DND-41 (cell line): ENCODE measurements around the gene FCN2.

ENCODE experiments used
- ATAC-seq: fragments of 200-7000 bp; cut with Tn5 transposase; 3 replicates; pipeline ENCODE4 v1.9.1; 2021; ENCODE audit warnings: low read depth; ENCODE audit not compliant: insufficient read depth
- DNase-seq: peaks from one replicate; pipeline ENCODE4 v3.0.0-alpha.2; 2020
- H2AFZ ChIP-seq: 2 replicates; pipeline ENCODE4 v1.6.0; 2012; ENCODE audit warnings: low read depth, low read length
- H3K27ac ChIP-seq: 2 replicates; pipeline ENCODE4 v1.5.1; 2012; ENCODE audit warnings: low read length, inconsistent platforms
- H3K27me3 ChIP-seq: fragments of 200-600 bp; sonication (generic); 2 replicates; pipeline ENCODE4 v1.6.0; 2012; ENCODE audit warnings: low read length, mild to moderate bottlenecking, inconsistent platforms; ENCODE audit not compliant: insufficient read depth, poor library complexity
- H3K36me3 ChIP-seq: 2 replicates; pipeline ENCODE4 v1.5.1; 2012; ENCODE audit warnings: low read length, inconsistent platforms; ENCODE audit not compliant: insufficient read depth
- H3K4me1 ChIP-seq: 2 replicates; pipeline ENCODE4 v1.5.1; 2012; ENCODE audit warnings: mild to moderate bottlenecking, low read length; ENCODE audit not compliant: insufficient read depth
- H3K4me2 ChIP-seq: 2 replicates; pipeline ENCODE4 v1.6.0; 2012; ENCODE audit warnings: mild to moderate bottlenecking, moderate library complexity, low read length, inconsistent platforms; ENCODE audit not compliant: insufficient read depth
- H3K4me3 ChIP-seq, 2 experiments: fragments of 200-600 bp in 1 of 2; shearing (Covaris generic) in 1 of 2; 2 replicates each; pipeline ENCODE4 v1.5.1; 2012 to 2016; ENCODE audit warnings: inconsistent platforms in 2 of 2, low read length in 2 of 2, mild to moderate bottlenecking in 2 of 2, low read depth in 1 of 2, moderate library complexity in 1 of 2
- H3K79me2 ChIP-seq: 2 replicates; pipeline ENCODE4 v1.6.0; 2012; ENCODE audit warnings: low read length, inconsistent platforms; ENCODE audit not compliant: insufficient read depth
- H3K9ac ChIP-seq: 2 replicates; pipeline ENCODE4 v1.6.0; 2012; ENCODE audit warnings: low read depth, mild to moderate bottlenecking, inconsistent platforms, low read length, moderate library complexity
- H3K9me3 ChIP-seq: 2 replicates; pipeline ENCODE4 v1.5.1; 2012; ENCODE audit warnings: low read length, moderate library complexity, mild to moderate bottlenecking, inconsistent platforms; ENCODE audit not compliant: insufficient read depth, severe bottlenecking
- H4K20me1 ChIP-seq: 2 replicates; pipeline ENCODE4 v1.6.0; 2012; ENCODE audit warnings: low read length; ENCODE audit not compliant: insufficient read depth
- CTCF ChIP-seq: IDR thresholded peaks from 2 replicates; pipeline ENCODE4 v1.5.1; 2012; ENCODE audit warnings: borderline replicate concordance, low read length, moderate library complexity, mild to moderate bottlenecking; ENCODE audit not compliant: poor library complexity, severe bottlenecking; ENCODE audit errors: extremely low read depth
- EZH2 ChIP-seq: IDR thresholded peaks from 3 replicates; pipeline ENCODE4 v1.6.1; 2012; ENCODE audit warnings: borderline replicate concordance, low read depth, mild to moderate bottlenecking, moderate library complexity, low read length, inconsistent platforms; ENCODE audit not compliant: severe bottlenecking

FCN2 gene

GRCh38 chr9:134838651-134839454 is 41.8 kb upstream of the FCN2 start:
- Histone ChIP-seq H4K20me1 (no peaks in the 10 kb centered on the region), H2AFZ (no peak overlapping the region), H3K36me3 (no peaks in the 10 kb centered on the region), H3K9me3 (no peaks in the 10 kb centered on the region), H3K27ac (no peak overlapping the region), H3K27me3 (no peaks in the 10 kb centered on the region), H3K4me3 (no peak overlapping the region), H3K79me2 (no peaks in the 10 kb centered on the region), H3K4me2 (no peak overlapping the region), H3K4me1 (no peaks in the 10 kb centered on the region), H3K9ac (no peak overlapping the region)
- ATAC-seq (no peak), DNase-seq (no peak)
- TF ChIP-seq EZH2 (no peak), CTCF (no peak)

- Histone ChIP-seq H2AFZ (no peak overlapping the region), H3K27me3 (no peaks in the 10 kb centered on the region), H3K27ac (no peak overlapping the region), H3K36me3 (no peaks in the 10 kb centered on the region), H3K9me3 (no peaks in the 10 kb centered on the region), H3K9ac (no peak overlapping the region), H3K79me2 (no peaks in the 10 kb centered on the region), H3K4me1 (no peaks in the 10 kb centered on the region), H3K4me3 (no peak overlapping the region), H4K20me1 (no peaks in the 10 kb centered on the region), H3K4me2 (no peak overlapping the region)
- TF ChIP-seq CTCF: no peak
- no peak for TF ChIP-seq EZH2
- ATAC-seq: no peak
- DNase-seq: no peak
Observed at GRCh38 chr9:134839455-134840125, 41.0 kb upstream of the FCN2 start.

GRCh38 chr9:134840511-134840910 is 40.1 kb upstream of the FCN2 start:
- ATAC-seq (no peak), DNase-seq (no peak)
- Histone ChIP-seq H2AFZ (no peak overlapping the region), H3K27ac (no peak overlapping the region), H3K9ac (no peak overlapping the region), H3K79me2 (no peaks in the 10 kb centered on the region), H3K4me1 (no peaks in the 10 kb centered on the region), H3K9me3 (no peaks in the 10 kb centered on the region), H3K36me3 (no peaks in the 10 kb centered on the region), H3K27me3 (no peaks in the 10 kb centered on the region), H3K4me2 (no peak overlapping the region), H4K20me1 (no peaks in the 10 kb centered on the region), H3K4me3 (no peak overlapping the region)
- no peak for TF ChIP-seq EZH2

GRCh38 chr9:134841180-134841904 is 39.3 kb upstream of the FCN2 start:
- DNase-seq: no peak
- no peak overlapping the region for H2AFZ ChIP-seq
- H3K27ac ChIP-seq: no peak overlapping the region
- no peaks in the 10 kb centered on the region for H4K20me1 ChIP-seq
- H3K4me2 ChIP-seq: no peak overlapping the region
- no peaks in the 10 kb centered on the region for H3K4me1 ChIP-seq
- no peak overlapping the region for H3K4me3 ChIP-seq
- no peaks in the 10 kb centered on the region for H3K36me3 ChIP-seq
- no peaks in the 10 kb centered on the region for H3K79me2 ChIP-seq
- H3K9ac ChIP-seq: no peak overlapping the region
- ATAC-seq: no peak
- TF ChIP-seq CTCF (no peak), EZH2 (no peak)
- H3K27me3 ChIP-seq: no peaks in the 10 kb centered on the region
- H3K9me3 ChIP-seq: no peaks in the 10 kb centered on the region
